DMS153 (cell line): ENCODE data around the gene TM4SF4.

Experiments used
- DNase-seq: peaks from one replicate; lab custom pipeline; 2025; lab: John Stamatoyannopoulos, UW

Gene TM4SF4

DNA sequence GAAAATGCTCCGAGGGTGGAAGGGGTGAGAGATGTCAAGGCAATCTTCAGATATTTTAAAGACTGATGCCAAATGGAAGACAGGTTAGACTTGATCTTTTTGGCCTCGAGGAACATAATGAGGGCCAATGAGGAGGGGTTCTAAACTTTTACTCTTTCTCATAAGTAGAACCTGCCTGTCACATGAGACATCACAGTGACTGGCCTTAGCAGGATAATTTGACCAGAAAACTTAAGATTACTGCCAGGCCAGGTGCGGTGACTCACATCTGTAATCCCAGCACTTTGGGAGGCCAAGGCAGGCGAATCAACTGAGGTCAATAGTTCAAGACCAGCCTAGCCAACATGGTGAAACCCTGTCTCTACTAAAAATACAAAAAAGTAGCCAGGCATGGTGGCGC lies 12.2 kb downstream of the TM4SF4 start:
- no peak for DNase-seq

DNA sequence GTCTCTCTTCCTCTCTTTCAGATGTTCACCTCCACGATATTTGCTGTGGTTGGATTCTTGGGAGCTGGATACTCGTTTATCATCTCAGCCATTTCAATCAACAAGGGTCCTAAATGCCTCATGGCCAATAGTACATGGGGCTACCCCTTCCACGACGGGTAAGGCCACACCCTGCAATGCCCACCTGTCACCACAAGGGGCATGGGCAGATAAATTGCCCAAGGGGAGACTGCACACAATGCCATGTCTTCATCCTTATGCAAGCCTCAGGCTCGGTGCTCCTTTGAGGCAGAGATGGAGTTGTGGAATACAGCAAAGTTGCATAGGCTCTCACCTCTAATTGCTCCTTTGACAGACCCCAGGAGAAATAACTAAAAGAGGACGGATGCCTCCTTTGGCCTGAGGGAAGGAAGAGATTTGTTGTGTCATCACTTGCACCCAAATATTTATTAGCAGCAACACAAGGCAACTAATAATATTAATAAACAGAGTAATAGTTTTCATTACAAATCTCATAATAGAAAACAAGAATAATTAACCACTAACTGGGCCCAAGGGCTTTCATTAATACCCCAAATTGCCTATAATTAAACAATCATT lies 13.2 kb downstream of the TM4SF4 start:
- DNase-seq, result no peak

DNA sequence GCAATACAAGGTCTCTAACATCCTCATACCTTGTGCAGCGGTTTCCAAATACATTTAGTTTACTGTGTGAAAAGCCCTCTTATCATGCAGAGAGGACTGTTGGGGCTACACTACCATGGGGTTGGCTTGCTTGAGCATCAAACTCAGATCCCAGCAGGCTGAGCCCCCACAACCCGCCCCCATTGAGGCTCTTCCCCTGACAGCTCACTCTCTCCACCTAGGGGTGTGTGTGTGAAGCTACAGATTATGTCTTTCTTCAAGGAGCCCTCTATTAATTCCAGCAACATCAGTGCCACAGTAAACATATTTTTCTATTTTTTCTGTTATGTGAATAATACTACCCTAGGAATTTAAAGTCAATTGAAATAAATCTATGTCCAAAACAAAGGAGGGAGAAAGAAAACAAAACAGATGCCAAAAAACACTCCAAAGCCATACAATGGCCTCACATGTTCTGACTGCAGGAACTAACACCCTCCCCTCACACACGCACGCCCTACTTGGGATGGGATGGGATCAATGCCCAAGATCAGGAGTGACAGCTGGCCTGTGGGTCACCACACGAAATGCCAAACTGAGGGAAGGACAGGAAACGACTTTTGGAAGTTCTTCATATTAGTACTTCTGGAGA lies 14.7 kb downstream of the TM4SF4 start:
- DNase-seq, result no peak

DNA sequence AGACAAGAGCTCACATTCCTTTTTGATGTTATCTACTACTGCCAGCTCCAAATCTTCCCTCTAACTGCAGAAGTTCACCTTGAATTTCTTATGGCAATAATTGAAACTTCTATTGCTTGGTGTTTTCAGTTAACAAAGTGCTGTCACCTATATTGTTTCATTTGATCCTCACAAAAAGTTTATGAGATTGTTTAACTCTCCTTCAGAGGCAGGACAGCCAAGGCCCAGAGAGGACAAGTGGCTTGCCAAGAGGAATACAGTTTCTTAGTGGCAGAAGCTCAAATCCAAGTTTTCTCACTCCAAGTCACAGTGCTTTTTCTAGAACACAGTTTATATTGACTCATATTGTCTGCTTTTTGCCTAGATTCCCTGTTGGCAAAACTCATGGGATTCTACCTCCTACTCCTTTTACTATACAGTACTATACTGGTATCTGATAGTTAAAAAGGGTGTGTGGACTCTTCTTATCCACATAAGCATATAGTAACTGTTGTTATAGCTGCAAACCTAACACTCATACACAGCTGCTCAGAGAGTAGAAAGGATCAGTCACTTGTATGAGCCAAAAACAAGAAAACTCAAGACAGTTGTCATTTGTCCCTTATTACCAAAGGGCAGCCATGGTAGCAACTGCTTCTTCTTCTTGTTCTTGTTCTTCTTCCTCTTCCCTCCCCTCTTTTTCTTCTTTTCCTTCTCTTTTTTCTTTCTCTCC lies 15.9 kb downstream of the TM4SF4 start:
- DNase-seq, result no peak

DNA sequence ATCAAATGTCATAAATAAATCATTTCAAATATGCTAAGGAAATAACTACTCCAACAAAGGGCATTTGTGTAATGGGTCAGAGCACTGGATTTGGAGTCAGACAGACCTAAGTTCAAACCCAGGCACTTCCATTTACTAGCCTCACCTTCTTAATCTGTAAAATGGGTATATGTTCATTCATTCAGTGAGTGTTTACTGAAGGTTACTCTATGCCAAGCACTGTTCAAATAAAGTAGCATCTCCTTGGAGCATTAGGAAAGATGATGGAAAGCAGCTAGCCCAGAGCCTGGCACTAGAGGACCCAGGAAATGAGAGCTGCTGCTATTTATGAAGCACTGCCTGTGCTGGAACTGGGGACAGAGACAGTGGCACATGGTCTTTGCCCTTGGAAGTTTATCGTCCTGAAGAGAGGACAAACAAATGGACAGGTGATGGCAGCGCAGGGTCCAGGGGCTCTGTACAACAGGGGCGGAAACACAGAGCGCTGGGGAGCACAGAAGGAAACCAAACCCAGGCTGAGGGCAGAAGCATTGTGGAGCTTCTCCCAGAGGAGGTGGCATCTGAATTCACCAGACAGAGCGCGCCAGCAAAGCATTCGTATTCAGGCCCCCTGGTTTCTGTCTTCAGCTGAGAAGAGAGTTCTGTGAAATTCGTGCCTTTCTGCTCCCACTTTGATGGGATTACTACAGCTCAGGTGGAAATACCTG lies 19.0 kb downstream of the TM4SF4 start:
- no peak for DNase-seq

DNA sequence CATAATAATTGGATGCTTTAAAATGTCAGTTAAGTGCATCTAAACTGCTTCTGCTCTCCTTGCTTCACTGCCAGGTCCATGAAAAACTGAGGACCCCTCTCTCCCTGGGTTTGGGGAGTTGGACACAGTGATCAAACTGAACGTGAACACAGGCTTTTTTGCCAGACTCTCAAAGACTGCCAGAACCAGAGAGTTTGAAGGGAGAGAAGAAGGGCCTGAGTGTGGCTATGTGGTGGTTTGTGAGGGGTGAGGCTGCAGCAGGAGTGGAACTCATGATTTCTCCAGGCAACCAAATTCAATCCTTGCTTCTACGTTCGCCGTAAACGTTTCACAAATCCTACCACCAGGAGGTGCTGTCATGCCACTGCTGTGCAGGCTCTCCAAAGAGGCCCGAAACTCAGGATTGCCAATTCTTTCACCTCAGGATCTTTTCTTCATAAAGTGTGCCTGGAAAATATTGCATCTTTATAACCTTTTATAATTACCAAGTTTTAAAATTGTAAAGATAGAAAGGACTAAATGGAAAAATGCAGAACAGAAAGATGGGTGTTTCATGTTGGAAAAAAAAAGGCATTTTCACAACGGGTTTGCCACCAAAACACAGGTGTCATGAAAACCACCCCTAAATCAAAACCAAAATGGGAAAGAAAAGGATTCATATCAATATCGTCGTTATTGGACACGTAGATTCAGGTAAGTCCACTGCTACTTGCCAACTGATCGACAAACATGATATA lies 19.7 kb downstream of the TM4SF4 start:
- no peak for DNase-seq

DNA sequence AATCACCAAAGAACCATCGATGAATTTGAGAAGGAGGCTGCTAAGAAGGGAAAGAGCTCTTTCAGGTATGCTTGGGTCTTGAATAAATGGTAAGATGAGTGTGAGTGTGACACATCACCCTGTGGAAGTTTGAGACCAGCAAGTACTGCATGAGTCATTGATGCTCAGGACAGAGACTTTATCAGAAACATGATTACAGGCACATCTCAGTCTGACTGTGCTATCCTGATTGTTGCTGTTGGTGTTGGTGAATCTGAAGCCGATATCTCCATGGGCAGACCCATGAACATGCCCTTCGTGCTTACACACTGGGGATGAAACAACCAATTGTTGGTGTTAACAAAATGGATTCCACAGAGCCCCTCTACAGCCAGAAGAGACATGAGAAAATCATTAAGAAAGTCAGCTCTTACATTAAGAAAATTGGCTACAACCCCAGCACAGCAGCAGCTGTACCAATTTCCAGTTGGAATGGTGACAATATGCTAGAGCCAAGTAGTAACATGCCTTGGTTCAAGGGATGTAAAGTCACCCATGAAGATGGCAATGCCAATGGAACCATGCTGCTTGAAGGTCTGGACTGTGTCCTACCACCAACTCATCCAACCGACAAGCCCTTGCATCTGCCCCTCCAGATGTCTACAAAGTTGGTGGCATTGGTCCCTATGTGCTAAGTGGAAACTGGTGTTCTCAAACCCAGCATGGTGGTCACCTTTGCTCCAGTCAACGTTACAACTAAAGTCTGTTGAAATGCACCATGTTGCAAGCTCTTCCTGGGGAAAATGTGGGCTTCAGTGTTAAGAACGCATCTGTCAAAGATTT lies 20.5 kb downstream of the TM4SF4 start:
- no peak for DNase-seq

DNA sequence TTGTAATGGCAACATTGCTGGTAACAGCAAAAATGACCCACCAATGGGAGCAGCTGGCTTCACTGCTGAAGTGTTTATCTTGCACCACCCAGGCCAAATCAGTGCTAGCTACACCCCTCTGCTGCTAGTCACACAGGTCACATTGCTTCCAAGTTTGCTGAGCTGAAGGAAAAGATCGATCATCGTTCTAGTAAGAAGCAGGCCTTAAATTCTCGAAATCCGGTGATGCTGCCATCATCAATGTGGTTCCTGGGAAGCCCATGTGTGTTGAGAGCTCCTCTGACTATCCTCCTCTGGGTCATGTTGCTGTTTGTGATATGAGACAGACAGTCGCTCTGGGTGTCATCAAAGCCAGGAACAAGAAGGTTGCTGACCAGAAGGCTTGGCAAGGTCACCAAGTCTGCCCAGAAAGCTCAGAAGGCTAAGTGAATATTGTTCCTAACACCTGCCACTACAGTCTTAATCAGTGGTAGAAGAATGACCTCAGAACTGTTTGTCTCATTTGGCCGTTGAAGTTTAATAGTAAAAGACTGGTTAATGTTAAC lies 21.2 kb downstream of the TM4SF4 start:
- DNase-seq, result no peak

DNA sequence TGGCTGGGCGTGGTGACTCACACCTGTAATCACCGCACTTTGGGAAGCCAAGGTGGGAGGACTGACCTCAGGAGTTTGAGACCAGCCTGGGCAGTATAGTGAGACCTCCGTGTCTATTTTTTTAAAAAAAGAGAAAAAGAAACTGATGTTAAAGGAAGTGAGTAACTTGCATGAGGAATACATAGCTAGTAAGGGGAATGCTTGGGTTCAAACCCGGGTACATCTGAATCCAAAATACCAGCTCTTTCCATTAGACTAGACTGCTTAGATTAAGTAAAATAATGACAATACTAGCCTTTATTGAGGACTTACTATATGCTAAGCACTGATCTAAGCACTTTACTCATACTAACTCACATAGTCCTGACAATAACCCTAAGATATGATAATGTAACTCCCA lies 22.4 kb downstream of the TM4SF4 start:
- no peak for DNase-seq

DNA sequence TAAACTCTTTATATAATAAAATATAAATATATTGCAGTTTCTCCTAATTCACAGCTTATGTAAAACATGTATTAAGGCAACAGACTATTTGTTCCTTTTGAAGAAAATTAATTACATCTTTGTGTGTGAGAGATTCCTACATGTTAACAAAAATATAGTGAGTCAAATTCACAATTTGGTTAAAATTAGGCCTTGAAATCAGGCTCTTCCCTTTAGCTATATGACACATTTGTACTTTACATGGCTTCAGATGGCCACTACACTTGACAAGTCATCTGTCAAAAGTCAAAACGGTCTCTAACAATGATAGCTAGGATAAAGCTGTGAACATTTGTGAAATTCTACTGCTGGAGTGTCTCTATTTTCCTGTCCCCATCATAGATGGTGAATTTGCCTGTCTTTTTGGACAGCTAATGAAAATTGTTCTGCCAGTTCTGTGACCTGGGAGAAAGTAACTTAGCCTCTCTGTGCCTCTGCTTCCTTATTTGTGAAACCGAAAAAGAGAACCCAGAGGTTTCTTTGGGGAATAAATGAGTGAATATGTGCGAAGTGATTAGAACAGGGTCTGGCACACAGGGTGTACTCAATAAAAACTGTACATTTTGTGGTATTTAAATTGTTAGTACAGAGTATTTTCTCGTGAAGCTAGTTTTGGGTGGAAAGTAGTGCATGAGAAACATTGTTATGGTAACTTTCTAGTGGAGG lies 23.6 kb downstream of the TM4SF4 start:
- DNase-seq, result no peak

DNA sequence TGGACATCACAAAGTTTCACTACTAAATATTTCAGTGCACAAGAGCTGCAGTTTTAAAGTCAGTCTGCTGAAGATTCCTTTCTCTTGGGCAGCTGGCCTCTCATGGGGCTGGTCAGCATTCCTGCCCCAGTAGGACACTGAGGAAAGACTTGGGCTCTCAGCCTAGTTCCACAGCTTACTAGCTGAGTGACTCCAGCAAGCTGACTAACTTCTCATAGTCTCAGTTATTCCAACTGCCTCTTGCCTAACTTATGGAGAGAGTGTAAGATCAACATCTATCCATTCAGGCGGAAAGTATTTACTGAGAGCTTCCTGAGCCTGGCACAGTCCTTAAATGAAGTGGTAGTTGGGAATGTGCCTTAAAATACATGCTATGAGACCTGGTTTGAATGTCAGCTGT lies 27.0 kb downstream of the TM4SF4 start:
- DNase-seq, result no peak

DNA sequence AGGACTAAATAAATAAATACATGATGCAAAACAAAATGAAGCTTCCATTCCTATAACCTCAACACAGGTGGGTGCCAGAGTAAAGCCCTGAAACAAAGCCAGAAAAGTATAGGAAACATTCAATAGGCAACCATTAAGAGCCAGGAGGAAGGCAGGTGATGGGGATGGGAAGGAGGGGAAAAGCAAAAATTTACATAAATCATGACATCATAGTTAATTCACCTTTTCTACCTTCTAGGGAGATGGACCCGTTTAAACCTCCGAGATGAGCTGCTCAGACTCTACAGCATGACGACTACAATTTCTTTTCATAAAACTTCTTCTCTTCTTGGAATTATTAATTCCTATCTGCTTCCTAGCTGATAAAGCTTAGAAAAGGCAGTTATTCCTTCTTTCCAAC lies 27.9 kb downstream of the TM4SF4 start:
- no peak for DNase-seq

DNA sequence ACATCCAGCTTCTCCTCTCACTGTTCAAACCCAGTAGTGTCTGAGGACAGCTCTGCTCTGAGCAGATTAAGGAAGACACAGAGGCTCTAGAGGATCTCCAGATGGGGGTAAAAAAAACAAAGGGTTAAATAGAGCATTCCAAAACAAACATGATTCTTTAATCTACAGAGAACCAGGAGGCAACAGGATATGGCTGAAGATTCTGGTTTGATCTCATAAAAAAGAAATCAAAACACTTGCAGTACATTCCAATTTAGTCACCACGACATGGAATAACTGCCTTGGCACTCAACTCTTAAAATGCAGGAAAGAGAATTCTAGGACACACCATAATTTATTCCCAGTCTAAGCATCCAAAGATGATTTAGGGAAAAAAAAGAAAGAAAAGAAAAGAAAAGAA lies 32.0 kb downstream of the TM4SF4 start:
- DNase-seq, result no peak

DNA sequence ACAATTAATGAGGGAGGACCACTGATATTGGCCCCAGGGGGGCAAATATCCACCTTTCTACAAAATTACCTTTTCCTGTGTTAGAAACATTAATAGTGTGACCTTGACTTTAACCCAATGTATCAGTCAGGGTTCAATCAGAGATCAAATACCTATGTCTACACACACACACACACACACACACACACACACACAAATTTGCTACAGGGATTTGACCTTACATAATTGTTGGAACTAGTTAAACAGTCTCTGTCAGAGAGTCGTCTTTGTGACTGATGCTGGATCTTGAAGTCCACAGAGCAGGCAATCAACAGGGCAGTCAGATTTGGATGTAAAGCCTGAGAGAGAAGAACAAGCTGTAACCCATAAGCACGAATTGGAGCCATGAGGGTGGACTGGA lies 32.5 kb downstream of the TM4SF4 start:
- no peak for DNase-seq

DNA sequence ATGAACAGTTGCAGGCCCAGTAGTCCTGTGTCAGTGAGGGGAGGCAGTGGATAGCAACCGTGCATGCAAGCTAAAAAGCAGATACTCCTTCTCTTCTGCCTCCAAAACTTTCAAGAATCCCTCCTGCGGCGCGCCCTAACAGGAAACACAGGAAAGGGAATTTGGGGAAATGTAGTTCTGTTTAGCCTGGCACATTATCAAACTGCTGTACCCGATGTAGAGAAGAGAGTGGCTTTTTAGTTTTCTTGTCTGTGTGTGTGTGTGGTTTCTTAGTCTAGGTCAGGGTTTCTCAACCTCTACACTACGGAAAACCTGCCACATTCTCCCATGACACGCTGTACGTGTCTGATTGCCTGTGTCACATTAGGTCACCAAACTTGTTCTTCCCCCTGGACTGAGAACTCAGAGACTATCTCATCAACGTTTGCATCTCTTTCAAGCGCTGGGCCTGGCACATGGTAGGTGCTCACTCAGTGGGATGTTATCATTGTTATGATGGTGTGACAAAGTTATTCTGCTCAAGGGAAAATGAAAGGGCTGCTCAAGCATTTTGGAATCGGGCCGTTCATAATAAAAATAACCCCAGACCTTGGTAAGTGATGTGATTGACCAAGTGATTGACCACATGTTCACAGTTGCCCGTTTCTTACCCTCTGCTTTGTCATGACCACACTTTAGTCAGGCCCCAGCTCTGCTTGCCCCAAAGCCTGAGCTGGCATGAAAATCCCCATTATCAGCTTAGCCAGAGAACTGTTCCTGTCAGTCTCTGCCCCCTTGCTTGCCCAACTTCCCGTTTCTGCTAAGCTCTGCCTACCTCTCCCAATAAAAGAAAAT lies 33.2 kb downstream of the TM4SF4 start:
- DNase-seq, result no peak

DNA sequence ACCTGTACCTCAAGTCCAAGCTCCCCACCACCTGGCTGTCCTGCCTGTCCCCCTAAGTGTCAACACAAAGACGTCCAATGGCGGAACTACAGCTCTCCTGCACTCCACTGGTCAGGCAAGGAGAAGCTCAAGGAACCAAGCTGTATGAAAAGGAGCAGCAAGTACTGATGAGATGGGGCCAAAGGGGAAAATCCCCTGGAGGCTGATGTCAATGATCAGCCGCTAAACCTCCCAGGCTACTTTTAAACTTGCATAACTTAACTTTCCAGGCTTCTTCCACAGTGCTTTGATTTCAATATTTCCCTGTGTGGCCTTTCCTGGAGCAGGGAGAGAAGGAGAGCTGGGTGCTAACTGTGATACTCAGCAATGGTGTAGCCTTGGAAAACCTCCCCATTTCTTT lies 35.0 kb downstream of the TM4SF4 start:
- DNase-seq, result no peak

DNA sequence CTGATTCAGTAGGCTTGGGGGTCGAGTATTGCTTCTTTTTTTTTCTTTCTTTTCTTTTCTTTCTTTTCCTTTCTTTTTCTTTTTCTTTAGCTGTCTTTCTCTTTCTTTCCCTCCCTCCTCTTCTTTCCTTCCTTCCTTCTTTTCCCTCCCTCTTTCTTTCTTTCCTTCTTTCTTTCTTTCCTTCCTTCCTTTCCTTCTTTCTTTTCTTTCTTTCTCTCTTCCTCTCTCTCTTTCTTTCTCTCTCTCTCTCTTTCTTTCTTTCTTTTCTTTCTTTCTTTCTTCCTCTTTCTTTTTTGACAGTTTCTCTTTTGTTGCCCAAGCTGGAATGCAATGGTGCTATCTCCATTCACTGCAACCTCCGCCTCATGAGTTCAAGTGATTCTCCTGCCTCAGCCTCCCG lies 36.0 kb downstream of the TM4SF4 start:
- DNase-seq, result no peak

DNA sequence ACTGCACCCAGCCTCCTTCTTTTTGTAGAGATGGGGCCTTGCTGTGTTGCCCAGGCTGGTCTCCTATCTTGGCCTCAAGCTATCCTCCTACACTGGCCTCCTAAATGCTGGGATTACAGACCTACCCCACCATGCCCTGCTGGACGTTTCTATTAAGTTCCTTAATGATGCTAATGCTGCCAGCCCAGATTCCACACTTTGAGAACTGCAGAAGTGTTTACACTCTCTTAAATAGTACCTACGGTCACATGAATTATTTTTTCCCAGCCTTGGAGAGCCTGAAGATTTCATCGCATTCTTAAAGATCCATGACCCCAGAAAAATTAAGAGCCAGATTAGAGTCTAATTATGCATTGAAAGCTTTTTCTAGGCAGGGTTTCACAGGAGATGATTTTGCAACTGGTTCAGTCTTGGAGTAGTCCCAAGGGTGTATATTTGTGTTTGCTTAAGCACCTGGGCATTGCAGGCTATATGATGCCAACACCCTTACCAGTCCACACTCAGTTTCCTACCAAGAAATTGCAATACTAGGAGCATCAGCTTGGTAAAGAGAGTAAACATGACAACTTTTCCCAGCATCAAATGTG lies 36.6 kb downstream of the TM4SF4 start:
- no peak for DNase-seq

DNA sequence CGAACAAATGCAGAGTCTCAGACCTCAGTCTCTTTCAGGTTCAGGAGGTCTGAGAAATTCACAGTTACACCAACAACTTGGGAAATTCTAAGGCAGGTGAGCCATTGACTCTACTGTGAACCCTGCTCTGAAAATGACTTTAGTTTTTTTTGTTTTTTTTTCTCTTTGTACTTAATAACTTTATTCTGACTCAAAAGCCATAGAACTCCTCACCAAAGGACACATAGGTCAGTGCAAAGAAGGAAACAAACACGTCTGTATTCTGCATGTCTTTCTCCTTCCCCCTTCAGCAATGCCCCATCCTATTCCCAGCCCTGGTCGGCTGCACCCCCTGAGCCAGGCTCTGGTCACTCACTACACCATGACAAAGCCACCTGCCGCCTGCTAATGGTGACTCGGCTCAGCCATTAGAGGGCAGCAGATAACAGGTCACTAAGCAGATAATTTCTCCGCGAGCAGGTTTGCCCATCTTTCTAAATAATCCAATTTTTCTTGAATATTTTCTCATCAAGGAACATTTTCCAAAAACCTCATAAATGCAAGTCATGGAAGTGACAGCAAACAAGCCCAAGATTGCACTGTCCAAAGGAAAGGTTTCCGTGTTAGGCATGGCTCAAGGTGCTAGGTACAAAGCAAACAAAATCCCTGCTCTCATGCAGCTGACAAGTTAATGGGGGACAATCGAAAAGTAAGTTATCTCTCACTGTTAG lies 37.7 kb downstream of the TM4SF4 start:
- peak; percentile 67 for DNase-seq
